ENCODE data around the gene PTTG1IP2. TPM values are rescaled to one million over a fixed set of nuclear protein-coding genes. Genes with fewer than 3 reads are reported as not detected.

Gene PTTG1IP2
- total and polyA plus RNA-seq, 9 of the 15 experiments (the other 6 are each of a cell fraction or from before 2014, with no cell fraction given): not detected

GRCh38 chr7:90516257-90516656, 46.8 kb downstream of the PTTG1IP2 start (continued):
- TF ChIP-seq ZNF280A (IDR thresholded peaks at IDR 0.05; ENCODE audit: low read depth, partially characterized antibody) (no peak), TSC22D4 (tag; IDR thresholded peaks at IDR 0.05) (no peak)
- TF ChIP-seq, protein P1, sequence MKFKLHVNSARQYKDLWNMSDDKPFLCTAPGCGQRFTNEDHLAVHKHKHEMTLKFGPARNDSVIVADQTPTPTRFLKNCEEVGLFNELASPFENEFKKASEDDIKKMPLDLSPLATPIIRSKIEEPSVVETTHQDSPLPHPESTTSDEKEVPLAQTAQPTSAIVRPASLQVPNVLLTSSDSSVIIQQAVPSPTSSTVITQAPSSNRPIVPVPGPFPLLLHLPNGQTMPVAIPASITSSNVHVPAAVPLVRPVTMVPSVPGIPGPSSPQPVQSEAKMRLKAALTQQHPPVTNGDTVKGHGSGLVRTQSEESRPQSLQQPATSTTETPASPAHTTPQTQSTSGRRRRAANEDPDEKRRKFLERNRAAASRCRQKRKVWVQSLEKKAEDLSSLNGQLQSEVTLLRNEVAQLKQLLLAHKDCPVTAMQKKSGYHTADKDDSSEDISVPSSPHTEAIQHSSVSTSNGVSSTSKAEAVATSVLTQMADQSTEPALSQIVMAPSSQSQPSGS (CRISPR knock-in tag; IDR thresholded peaks at IDR 0.05): no peak

GRCh38 chr7:90518630-90519029, 49.2 kb downstream of the PTTG1IP2 start:
- no peaks in the 10 kb centered on the region for H3K9me3 ChIP-seq (replicated peaks; ENCODE audit: control insufficient read depth, insufficient read depth, low read depth, low read length)
- H3K4me3 ChIP-seq: no peak overlapping the region
- no peaks in the 10 kb centered on the region for H3K4me1 ChIP-seq (replicated peaks in 1 of 2; ENCODE audit: control insufficient read depth in 2 of 2, insufficient read depth in 2 of 2, low read length in 2 of 2)
- no peak overlapping the region for H3K27ac ChIP-seq (ENCODE audit: extremely low read depth, low read depth, low read length)
- FAIRE-seq (no peak), ATAC-seq (no peak), DNase-seq (ENCODE audit: extremely low read depth in 1 of 4, low spot score in 3 of 4) (no peak)
- H3K9me1 ChIP-seq (ENCODE audit: control insufficient read depth, insufficient read depth, low read length): no peaks in the 10 kb centered on the region
- no peaks in the 10 kb centered on the region for H3K79me2 ChIP-seq (ENCODE audit: control insufficient read depth, insufficient read depth, low read length)
- H3K36me3 ChIP-seq (ENCODE audit: control insufficient read depth, insufficient read depth, low read length): no peaks in the 10 kb centered on the region
- in situ Hi-C loops (cut with MboI) (no loop called here), intact Hi-C loops (cut with micrococcal nuclease) (no loop called here)
- BruUV-seq (replicated peaks): no TSS peak
- 0% methylated on average over 1 of the region's 1 CpG for WGBS (ENCODE audit: insufficient coverage, low coverage, missing lambda C conversion rate)
- ChIA-PET POLR2A (no interaction called here), CTCF (ENCODE audit: low intra/inter-chr PET ratio) (no interaction called here)
- no peak overlapping the region for H3K9ac ChIP-seq (ENCODE audit: insufficient read depth in 1 of 2, low read depth in 2 of 2, low read length in 2 of 2)
- no peak overlapping the region for H3K4me2 ChIP-seq (ENCODE audit: insufficient read depth, low read length)
- H4K20me1 ChIP-seq (replicated peaks; ENCODE audit: control insufficient read depth, insufficient read depth, low read length): no peaks in the 10 kb centered on the region
- no peak overlapping the region for H2AFZ ChIP-seq (ENCODE audit: low read depth, low read length)
- no peaks in the 10 kb centered on the region for H3K27me3 ChIP-seq (ENCODE audit: control insufficient read depth in 2 of 2, insufficient read depth in 2 of 2, low read length in 2 of 2)
- TF ChIP-seq STAG1 (CRISPR knock-in tag; IDR thresholded peaks at IDR 0.05; ENCODE audit: borderline replicate concordance) (no peak), PHF20 (IDR thresholded peaks at IDR 0.05; ENCODE audit: partially characterized antibody) (no peak), NFIC (IDR thresholded peaks at IDR 0.05) (no peak), SMAD1 (IDR thresholded peaks at IDR 0.05; ENCODE audit: low read depth, low read length, partially characterized antibody) (no peak), ETV1 (tag; conservative IDR thresholded peaks at IDR 0.05; ENCODE audit: low read depth) (no peak), POLR3A (IDR thresholded peaks at IDR 0.05; ENCODE audit: borderline replicate concordance, extremely low read depth, insufficient read depth, insufficient read length) (no peak), PHF8 (IDR thresholded peaks at IDR 0.05; ENCODE audit: borderline replicate concordance, low read length) (no peak), ZNF165 (CRISPR knock-in tag; IDR thresholded peaks at IDR 0.05; ENCODE audit: borderline replicate concordance) (no peak)
- TF ChIP-seq, protein P2, sequence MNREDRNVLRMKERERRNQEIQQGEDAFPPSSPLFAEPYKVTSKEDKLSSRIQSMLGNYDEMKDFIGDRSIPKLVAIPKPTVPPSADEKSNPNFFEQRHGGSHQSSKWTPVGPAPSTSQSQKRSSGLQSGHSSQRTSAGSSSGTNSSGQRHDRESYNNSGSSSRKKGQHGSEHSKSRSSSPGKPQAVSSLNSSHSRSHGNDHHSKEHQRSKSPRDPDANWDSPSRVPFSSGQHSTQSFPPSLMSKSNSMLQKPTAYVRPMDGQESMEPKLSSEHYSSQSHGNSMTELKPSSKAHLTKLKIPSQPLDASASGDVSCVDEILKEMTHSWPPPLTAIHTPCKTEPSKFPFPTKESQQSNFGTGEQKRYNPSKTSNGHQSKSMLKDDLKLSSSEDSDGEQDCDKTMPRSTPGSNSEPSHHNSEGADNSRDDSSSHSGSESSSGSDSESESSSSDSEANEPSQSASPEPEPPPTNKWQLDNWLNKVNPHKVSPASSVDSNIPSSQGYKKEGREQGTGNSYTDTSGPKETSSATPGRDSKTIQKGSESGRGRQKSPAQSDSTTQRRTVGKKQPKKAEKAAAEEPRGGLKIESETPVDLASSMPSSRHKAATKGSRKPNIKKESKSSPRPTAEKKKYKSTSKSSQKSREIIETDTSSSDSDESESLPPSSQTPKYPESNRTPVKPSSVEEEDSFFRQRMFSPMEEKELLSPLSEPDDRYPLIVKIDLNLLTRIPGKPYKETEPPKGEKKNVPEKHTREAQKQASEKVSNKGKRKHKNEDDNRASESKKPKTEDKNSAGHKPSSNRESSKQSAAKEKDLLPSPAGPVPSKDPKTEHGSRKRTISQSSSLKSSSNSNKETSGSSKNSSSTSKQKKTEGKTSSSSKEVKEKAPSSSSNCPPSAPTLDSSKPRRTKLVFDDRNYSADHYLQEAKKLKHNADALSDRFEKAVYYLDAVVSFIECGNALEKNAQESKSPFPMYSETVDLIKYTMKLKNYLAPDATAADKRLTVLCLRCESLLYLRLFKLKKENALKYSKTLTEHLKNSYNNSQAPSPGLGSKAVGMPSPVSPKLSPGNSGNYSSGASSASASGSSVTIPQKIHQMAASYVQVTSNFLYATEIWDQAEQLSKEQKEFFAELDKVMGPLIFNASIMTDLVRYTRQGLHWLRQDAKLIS (CRISPR knock-in tag; IDR thresholded peaks at IDR 0.05): no peak
- TF ChIP-seq, protein P3, sequence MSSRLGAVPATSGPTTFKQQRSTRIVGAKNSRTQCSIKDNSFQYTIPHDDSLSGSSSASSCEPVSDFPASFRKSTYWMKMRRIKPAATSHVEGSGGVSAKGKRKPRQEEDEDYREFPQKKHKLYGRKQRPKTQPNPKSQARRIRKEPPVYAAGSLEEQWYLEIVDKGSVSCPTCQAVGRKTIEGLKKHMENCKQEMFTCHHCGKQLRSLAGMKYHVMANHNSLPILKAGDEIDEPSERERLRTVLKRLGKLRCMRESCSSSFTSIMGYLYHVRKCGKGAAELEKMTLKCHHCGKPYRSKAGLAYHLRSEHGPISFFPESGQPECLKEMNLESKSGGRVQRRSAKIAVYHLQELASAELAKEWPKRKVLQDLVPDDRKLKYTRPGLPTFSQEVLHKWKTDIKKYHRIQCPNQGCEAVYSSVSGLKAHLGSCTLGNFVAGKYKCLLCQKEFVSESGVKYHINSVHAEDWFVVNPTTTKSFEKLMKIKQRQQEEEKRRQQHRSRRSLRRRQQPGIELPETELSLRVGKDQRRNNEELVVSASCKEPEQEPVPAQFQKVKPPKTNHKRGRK (tag; IDR thresholded peaks at IDR 0.05): no peak
